ENCODE data around the gene MPND.

The MPND gene

DNA sequence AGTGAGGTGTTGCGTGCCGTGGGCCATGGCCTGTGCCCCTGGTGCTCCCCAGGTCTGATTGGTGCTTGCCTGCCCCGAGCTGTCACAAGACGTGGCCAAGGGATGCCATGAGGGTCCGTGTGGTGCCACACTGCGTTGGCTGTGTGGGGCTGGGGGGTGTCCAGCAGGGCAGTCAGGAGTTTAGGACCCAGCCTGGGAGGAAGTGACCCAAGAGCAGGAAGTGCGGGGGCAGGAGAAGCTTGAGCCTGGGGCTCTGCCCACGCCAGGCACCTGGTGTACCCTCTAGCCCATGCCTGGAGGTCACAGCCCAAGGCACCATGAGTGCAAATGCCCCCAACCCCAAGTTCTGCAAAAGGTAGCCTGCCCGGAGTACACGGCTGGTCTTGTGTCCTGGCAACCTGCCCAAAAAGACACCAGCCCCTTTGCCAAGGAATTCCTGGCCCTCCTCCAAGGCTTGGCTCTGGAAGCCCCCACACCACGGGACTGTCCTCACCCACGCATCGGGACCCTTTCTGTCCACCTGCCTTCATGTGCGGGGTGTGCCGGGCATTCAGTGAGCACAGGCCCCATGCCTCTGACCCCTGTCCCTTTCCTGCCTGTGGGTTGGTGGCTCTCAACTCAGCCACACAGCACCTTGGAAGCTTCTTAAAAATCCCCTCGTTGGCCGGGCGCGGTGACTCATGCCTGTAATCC, 24.9 kb downstream of the MPND start:
- no peak for DNase-seq

DNA sequence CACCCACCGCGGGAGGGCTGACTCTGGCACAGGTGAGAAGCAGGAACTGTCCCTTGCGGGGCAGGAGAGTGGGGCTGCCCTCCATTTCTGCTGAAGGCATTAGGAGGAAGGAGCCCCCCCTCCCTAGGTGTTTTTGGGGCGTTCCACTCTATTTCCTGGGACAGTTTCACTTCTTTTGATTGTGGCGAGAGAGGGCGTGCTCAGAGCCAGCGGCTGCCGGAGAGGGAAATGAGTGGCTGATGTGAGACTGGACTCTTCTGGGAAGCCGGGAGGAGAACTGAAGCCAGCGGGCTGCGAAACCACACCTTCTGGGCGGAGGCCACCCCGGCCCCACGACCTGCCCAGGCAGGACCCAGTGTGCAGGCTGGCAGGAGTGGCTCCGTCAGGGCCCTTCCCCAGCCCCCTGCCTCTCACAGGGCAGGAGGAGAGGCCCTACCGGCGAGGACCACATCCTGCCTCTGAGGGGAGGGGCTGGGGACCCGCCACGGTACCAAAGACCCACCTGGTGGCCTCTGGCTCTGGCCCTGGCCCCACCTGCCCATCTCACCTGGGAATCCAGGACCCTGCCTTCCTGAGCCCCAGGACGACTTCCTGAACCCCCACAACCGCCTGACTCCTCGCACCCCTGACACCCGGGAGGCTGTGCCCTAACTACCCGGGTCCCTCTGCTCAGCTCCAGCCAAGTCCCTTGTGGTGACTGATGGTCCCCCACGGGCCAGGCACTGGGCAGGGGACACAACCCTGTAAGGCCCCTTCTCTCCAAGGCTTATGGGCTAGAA, 25.9 kb downstream of the MPND start:
- DNase-seq = no peak

DNA sequence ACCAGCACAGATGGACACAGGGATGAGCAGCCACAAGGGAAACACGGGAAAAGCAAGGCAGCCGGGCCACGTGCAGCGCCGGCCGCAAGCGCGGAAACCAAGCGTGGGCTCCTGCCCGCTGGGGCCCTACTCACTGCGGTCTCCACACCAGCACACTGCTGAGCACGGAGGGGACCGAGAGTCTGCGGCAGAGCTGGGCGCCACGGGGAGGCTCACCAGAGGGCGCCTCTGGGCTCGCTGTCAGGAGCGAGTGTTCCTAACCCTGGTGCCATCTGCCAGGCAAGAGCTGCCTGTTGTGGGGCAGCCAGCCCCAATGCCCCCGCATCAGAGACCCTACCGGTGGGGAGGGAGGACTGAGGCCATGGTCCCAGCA, 26.5 kb downstream of the MPND start:
- peak; percentile 52 for DNase-seq

DNA sequence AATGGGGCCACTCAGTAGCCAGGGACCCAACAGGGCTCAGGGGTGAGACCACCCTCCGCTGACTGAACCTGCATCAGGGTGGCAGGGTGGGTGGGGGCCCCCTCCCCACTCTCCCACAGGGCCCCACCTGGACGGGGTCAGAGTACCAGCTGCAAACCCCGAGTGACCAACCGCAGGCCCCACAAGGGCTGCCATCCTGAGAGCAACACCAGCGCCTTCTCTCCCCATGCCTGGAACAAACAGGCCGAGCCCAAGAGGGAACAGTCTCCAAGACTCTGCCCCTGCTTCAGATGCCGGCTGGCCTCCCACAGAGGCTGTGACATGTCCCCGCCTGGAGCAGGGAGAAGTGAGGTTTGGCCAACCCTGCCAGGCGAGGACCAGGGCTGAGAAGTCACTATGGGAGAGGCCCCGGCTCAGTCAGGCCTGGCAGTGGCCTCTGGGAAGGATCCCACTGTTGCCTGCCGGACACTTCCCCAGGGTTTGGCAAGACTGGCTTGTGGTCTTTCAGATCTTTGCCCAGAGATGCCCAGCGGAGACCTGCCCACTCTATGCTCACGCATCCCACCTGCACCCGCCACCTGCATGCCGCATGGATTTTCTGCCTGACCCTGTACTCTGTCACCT, 27.2 kb downstream of the MPND start:
- DNase-seq = no peak

DNA sequence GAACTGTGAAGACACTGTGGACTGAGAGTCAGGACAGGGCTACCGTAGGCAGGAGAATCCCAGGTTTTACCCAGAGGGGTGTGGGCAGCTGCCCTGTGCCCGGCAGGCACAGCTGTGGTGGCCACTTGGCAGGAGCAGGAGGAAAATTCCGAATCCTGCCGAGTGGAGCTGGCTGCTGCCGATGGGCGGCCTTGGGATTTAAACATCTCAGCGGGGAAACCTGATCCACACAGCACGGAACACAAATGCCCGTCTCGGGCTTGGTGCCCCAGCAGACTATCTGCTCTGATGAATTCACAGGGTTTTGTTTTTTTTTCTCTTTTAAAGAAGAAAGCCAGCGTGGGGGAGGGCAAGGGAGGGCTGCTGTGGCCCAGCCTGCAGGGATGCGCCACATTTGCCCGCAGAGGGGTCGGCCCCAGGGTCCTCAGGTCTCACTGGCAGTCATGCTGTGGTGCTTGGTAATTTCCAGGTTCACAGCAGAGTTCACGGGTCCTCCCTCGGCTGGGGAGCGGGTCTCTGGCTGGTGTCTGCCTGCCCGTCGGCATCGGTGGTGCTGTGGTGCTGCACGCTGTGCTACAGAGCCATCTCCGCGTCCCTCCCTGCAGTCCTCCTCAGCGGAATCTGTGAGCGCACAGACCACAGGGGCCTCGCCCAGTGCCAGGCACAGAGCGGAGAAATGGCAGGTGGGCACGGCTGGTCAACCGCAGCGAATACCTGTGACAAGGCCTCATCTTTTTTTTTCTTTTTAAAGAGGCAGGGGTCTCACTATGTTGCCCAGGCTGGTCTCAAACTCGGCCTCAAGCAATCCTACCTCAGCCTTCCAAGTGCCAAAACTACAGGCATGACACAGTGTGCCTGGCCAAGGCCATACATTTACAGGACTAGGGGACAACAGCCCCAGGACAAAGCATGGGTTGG, 28.1 kb downstream of the MPND start:
- no peak for DNase-seq

DNA sequence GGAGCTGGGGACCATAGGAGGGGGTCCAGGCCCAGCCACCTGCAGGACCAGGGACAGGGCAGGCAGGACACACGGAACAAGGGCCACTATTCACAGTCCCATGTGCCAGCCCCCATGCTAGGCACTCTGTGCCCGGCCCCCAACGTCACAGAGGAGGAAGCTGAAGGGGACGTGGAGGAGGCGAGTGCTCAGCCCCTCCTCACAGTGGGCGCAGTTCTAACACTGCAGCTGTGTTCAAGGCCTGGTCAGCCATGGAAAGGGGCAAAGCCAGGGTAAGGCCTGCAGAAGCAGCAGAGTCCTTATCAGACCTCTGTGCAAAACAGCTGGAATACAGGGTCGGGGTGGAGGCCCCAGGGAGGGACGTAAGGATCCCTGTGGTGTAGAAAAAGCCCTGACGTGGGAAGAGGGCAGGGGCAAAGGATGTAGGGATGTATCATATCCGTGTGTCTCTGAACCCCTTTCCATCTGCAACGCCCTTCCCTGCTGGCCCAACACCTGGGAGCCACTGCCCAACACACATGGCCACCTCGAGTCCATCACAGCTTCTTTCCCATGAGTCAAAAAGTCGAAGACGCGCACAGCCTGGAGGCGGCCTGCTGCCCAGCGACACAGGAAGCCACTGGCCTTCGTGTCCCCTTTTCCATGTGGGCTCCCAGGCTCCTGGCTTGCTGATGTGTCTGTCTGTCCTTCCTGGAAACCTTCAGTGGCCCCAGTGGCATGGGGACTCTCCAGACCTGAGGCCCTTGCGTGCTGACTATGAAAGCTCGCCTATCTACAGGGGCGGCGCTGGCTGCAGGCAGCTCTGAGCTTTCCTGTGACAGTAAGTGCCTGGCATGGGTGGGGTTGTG, 29.0 kb downstream of the MPND start:
- DNase-seq = no peak

DNA sequence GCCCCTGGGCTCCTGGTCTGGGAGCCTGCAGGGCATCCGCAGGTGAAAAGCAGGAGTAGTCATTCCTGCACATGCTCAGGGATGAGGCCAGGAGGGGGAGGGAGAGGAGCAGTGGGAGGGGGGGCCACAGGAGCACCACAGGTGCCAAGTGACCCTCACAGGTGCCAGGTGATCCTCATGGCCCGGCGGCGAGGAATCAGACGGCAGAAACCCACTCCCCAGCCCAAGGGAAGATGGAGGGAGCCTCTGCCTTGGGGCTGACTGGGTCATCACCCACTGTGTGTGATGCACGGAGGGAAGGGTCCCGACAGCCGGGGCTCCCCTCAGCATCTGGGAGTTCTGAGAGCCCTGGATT, 29.6 kb downstream of the MPND start:
- DNase-seq = no peak

DNA sequence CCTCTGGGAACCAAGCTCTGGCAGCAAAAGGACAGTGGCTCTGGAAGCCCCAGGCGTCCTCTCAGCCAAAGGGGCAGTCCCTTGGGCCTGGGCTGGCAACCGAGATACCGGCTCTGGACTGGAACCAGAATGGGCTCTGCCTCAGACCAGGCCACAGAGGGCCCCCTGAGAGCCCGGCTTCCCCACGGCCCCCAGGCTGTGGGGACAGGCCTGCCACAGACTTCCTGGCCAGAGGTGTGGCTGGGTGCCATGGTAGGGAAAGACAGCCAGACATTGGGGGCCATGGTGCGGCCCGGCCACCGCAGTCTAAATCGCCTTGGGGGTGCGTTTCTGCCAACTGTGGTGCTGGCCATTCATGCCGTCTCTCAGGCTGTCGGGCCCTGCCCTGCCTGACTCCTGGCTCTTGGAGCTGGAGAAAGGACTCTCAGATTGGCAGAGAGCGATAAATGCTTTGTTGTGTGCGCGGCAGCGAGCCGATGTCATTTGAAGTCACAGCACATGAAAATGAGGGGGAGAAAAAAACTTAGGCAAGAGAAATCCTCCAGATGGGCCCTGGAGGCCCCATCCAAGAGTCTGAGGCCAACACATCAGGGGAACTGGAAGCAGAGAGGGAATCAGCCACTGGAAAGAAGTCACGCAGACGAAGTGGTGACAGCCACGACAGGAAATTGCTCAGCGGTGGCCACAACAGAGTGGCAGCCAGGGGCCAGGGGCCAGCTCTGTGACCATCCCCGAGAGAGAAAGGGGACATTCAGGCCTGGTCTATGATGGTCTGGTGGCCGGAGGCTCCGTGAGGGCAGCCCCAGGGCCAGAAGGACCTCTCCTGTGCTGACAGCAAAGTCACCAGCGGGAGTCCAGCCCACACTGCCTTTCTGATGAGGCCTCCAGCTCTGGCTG, 30.5 kb downstream of the MPND start:
- no peak for DNase-seq

DNA sequence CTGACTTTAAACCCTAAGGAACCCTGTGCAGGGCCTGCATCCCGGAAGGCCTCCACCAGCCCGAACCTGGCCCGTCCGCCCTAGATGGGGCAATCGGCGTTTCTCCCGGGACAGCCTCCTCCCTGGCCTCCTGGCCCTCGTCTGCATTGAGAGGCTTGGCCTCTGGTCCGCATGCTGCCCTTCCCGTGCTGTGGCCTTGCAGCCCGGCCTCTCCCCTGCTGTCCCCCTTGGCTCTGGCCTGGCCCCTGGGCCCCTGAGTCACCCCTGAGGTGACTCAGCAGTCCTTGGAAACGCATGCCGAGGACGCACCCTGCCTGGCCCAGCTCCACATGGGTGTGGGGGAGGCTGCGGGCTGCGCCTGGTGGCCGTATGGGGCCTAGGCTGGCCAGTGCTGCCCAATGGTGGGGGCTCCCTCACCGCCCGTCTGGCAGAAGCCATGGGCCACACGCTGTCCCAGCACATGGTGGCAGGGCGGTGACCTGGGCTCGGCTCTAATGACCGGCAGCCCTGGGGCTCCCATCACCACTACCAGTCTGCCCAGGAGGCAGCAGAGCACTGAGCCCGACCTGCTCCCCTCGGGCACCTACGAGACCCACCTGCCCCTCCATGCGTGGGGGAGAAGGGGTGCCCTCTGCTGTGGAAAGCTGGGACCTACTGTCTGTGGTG, 31.3 kb downstream of the MPND start:
- no peak for DNase-seq

DNA sequence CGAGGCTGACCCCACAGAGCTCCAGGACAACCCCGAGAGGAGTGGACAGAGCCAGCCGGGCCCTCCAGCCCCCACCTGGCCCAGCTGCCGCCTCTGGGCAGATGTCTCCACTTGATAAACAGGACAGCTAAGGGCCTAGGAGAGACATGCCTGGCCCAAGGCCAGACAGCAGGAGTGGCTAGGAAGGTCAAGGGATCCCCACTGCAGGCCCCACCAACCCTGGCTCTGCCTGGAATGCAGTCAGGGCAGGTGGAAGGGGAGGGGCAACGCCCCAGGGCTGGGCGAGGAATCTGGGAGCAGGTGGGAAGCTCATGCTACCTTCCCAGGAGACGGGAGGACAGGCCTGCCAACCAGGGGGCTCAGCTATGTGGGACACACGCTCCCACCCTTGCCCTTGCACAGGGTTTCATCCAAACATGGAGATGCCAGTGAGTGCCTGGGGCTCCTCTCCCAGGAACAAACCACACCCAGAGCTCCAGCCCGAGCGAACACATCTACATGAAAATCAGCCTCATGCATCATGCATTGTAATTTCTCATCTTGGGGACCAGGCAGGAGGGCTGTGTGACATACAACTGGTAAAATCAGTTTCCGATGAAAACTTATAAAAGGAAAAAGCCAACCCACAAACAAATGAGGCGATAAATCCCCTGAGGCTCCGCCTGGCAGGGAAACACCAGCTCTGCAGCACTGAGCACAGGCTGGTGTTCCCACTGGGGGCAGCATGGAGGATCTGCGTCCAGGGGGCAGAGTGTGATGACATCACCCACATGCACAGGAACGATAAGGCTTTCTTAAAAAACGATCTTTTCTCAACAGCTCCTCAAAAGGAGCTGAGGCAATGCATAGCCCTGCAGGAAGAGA, 32.0 kb downstream of the MPND start:
- peak; percentile 49 for DNase-seq

DNA sequence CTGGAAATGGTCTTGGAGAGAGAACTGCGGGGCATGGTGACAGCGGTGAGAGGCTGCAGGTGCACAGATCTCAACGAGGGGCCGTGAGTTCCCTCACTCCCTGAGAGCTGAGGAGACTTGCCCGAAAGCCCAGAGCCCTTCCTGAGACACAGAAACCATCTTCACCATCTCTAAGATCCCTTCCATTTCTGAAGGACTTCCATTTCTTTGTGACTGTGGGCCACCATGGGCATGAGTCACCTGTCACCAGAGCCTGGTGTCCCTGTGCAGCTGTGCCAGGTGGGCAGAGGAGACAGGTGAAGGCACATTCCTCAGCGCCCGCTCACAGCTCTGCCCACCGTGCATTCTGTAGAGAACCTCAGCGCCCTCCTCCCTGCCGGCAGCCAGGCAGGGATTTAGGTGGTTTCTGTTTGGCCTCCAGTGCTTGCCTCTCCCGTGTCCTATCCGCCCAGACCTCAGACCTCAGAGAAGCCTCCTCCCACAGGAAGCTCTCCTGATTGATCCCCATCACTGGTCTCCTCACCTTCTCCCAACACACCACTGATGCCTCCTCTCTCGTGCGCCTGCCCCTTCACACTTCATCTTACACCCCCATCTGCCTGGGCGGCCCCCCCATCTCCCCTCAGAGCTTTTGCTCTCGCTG, 32.8 kb downstream of the MPND start:
- no peak for DNase-seq

DNA sequence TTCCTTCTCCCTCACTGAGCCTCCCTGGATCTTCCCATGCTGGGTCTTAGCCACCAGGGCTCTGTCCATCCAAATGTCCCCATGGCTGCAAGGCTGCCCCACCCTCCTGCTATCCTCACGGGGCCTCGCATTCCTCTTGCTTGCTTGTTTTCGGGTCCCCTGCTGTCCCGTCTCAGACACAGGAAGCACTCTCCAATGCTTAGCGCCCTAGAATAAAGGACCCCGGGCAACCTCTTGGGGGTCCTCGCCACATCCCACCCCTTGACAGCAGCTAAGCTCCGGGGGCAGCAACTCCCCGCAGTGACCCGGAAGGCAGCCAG, 33.3 kb downstream of the MPND start:
- DNase-seq = no peak

DNA sequence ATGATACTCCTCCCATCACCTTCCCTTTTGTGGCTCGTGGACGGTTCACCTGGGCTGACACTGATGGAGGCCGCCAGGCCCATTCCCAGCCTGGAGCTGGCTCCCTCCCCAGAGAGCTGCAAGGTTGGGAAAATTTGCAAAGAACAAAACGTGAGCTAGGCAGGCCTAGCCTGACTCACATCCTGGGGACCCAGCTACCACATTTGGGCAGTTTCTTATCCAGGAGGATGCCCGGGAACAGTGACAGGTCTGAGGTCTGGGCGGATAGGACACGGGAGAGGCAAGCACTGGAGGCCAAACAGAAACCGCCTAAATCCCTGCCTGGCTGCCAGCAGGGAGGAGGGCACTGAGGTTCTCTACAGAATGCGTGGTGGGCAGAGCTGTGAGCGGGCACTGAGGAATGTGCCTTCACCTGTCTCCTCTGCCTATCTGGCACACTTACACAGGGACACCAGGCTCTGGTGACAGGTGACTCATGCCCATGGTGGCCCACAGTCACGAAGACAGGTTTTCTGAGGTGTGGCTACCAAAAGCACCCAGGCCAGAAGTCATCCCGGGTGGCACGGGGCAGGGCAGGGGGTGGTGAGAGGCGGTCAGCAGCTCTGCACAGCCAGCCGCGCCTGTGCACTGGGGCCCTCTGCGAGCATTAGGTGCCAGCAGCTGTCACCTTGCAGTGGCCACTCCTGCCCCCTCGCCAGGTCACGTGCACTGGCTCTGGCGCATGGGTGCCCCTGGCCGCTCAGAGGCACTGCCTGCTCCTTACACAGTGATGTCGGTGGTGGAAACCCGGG, 33.8 kb downstream of the MPND start:
- no peak for DNase-seq

DNA sequence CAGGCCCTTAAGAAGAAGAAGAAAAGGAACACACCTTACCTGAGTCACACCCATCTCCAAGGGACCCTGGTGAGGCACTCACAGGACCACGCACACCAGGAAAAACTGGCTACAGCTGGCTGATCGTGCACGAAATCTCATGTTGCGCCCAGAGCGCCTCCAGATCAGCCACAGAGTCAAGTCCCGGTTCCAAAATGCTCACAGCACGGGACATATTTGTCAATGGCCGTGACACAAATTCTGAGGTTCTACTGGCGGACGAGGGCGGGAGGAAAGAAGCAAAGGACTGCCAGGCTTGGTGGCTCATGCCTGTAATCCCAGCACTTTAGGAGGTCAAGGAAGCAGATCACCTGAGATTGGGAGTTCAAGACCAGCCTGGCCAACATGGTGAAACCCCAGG, 35.5 kb downstream of the MPND start:
- no peak for DNase-seq

DNA sequence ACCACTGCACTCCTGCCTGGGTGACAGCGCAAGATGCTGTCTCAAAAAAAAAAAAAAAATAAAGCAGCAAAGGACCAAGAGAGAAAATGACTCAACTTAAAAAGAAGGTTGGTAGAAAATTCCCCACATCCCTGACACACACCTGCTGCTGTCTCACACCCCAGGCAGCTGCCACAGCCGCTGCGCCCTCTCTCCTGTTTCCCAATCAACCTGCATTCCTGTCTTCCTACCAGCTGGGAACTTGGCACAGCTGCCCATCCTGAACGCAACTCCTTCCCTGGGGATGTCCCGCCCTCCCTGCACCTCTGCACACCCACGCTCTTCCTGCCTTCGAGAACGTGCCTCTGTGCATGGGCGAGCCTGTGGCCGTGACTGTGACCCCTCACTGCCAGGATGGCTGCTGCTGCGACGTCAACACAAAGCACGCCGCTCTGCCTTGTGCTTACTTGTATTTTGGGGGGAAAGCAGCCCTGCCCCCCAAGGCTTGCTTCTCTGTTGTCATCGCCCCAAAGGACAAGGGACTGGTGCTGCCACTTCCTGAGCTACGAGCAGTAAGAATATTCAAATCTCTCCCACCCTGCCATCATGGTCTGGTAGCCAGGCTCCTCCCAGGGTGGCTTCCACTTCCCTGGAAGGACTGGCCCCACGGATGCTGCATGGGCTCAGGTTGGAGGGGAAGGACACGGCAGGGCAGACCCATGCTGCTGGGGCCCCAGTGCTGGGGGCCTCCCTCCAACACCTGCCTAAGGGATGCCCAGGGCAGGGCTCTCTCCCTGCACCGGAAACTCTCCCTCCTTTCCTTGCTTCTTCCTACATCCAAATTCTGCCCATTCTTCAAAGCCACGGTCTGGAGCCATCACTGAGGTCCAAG, 36.3 kb downstream of the MPND start:
- DNase-seq = no peak

DNA sequence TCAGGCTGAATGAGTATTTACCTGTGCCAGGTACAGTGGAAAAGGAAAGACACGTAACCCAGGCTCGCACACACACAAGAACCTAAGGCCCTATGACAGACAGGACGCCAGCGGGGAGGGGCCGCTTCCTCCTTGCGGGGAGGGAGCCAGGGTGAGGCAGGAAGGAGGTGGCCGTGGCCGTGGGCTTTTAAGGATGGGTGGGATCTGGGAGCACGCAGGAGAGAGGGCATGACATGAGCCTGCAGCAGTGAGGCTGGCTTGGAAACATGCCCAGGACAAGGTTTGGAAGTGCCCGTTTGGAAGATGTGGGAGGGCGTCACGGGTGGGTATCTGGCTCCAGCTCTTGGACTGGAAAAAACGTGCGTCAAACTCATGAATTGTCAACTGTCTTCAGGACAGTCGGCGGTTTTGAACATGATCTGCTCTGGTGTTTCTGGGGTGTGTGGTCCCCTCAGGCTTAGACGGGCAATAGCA, 36.9 kb downstream of the MPND start:
- no peak for DNase-seq

Measured in NCI-H1694 treated with DMSO at 0.1 percent for 48 hours (cell line).